SK-N-SH (cell line): ENCODE data around the gene RCOR1. TPM values are rescaled to one million over a fixed set of nuclear protein-coding genes. Genes with fewer than 3 reads are reported as not detected.

ENCODE experiments used
- CTCF ChIA-PET: fragments of 300-600, 350-600 bp; formaldehyde crosslinking; extraction: SDS; loops from one replicate; lab custom pipeline; 2021; lab: Yijun Ruan, JAX
- POLR2A ChIA-PET: fragments of 350-600 bp; sonication (Branson Sonifier 250); formaldehyde crosslinking; extraction: SDS; loops from one replicate; lab custom pipeline; 2020; ENCODE audit warnings: antibody characterized with exemption, inconsistent platforms; lab: Yijun Ruan, JAX
- DNase-seq: peaks from one replicate; pipeline ENCODE4 v3.0.0; 2012
- H2AFZ ChIP-seq: fragments of 200-600 bp; sonication (generic); 2 replicates; pipeline ENCODE4 v1.8.1; 2016; ENCODE audit warnings: antibody characterized with exemption, mild to moderate bottlenecking, low read depth
- H3F3A ChIP-seq: fragments of 200-600 bp; sonication (generic); replicated peaks from 2 replicates; pipeline ENCODE3; 2016; ENCODE audit warnings: antibody characterized with exemption, mild to moderate bottlenecking; ENCODE audit not compliant: insufficient read depth
- H3K27ac ChIP-seq, 2 experiments: fragments of 200-500 bp in 1 of 2; fragments of 200-600 bp in 1 of 2; sonication (Bioruptor generic) in 1 of 2; sonication (generic), shearing (Covaris generic) in 1 of 2; 2 replicates each; pipeline versions ENCODE4 v1.5.1 to v1.6.1; 2014 to 2016; ENCODE audit warnings: low read depth in 2 of 2, inconsistent platforms in 1 of 2, low read length in 1 of 2, mild to moderate bottlenecking in 1 of 2, mixed read lengths in 1 of 2
- H3K27me3 ChIP-seq: fragments of 200-600 bp; sonication (generic), shearing (Covaris generic); 2 replicates; pipeline ENCODE4 v1.6.1; 2016; ENCODE audit warnings: mixed run types; ENCODE audit not compliant: insufficient read depth
- H3K36me3 ChIP-seq, 2 experiments: fragments of 200-500 bp in 1 of 2; fragments of 200-600 bp in 1 of 2; sonication (Bioruptor generic) in 1 of 2; sonication (generic) in 1 of 2; replicated peaks in 1 of 2; 2 replicates each; pipeline versions ENCODE3 to v1.5.1; 2014 to 2016; ENCODE audit warnings: low read length in 1 of 2, mild to moderate bottlenecking in 1 of 2; ENCODE audit not compliant: insufficient read depth in 2 of 2, control insufficient read depth in 1 of 2
- H3K4me1 ChIP-seq, 2 experiments: fragments of 200-500 bp in 1 of 2; fragments of 200-600 bp in 1 of 2; sonication (Bioruptor generic) in 1 of 2; sonication (generic), shearing (Covaris generic) in 1 of 2; 2 replicates each; pipeline versions ENCODE4 v1.5.1 to v1.6.1; 2014 to 2016; ENCODE audit warnings: low read depth in 1 of 2, low read length in 1 of 2, mixed run types in 1 of 2; ENCODE audit not compliant: insufficient read depth in 2 of 2, control insufficient read depth in 1 of 2
- H3K4me2 ChIP-seq: fragments of 200-600 bp; sonication (generic), shearing (Covaris generic); 2 replicates; pipeline ENCODE4 v1.6.1; 2017; ENCODE audit warnings: mixed run types
- H3K4me3 ChIP-seq, 2 experiments: fragments of 200-500 bp in 1 of 2; fragments of 200-600 bp in 1 of 2; sonication (Bioruptor generic) in 1 of 2; sonication (generic), shearing (Covaris generic) in 1 of 2; 2 replicates each; pipeline versions ENCODE4 v1.5.1 to v1.8.1; 2014 to 2016; ENCODE audit warnings: low read depth in 2 of 2, inconsistent platforms in 1 of 2, low read length in 1 of 2, mild to moderate bottlenecking in 1 of 2, mixed read lengths in 1 of 2, moderate library complexity in 1 of 2
- H3K79me2 ChIP-seq: fragments of 200-600 bp; sonication (generic); 2 replicates; pipeline ENCODE4 v1.8.1; 2017; ENCODE audit warnings: mild to moderate bottlenecking; ENCODE audit not compliant: insufficient read depth
- H3K9ac ChIP-seq: fragments of 200-600 bp; sonication (generic); 2 replicates; pipeline ENCODE4 v1.6.1; 2017; ENCODE audit warnings: mixed run types
- H3K9me2 ChIP-seq: fragments of 200-600 bp; sonication (generic); 2 replicates; pipeline ENCODE4 v1.6.1; 2017; ENCODE audit warnings: mixed run types
- H3K9me3 ChIP-seq: fragments of 200-600 bp; sonication (generic); 2 replicates; pipeline ENCODE4 v1.6.1; 2017; ENCODE audit warnings: mixed run types, mild to moderate bottlenecking, moderate library complexity
- H4K20me1 ChIP-seq: fragments of 200-600 bp; sonication (generic); 2 replicates; pipeline ENCODE4 v1.6.1; 2017; ENCODE audit warnings: mild to moderate bottlenecking, mixed run types; ENCODE audit not compliant: insufficient read depth
- ELF1 ChIP-seq: IDR thresholded peaks from 2 replicates; pipeline ENCODE4 v1.4.0; 2012
- EP300 ChIP-seq, 2 experiments: IDR thresholded peaks; 2 replicates each; pipeline versions ENCODE4 v1.4.0 to v1.6.1; 2012; ENCODE audit warnings: borderline replicate concordance in 1 of 2, low read depth in 1 of 2, low read length in 1 of 2
- FOXM1 ChIP-seq: IDR thresholded peaks from 2 replicates; pipeline ENCODE4 v1.4.0; 2012; ENCODE audit warnings: low read depth, mild to moderate bottlenecking
- GABPA ChIP-seq: IDR thresholded peaks from 2 replicates; pipeline ENCODE4 v1.4.0; 2012; ENCODE audit warnings: low read depth, mild to moderate bottlenecking
- GATA2 ChIP-seq: sonication (generic); formaldehyde crosslinking; IDR thresholded peaks from 2 replicates; pipeline ENCODE4 v1.5.0; 2020; ENCODE audit warnings: mild to moderate bottlenecking, missing genetic modification reagents
- NFIC ChIP-seq: IDR thresholded peaks from 2 replicates; pipeline ENCODE4 v1.4.0; 2012; ENCODE audit warnings: borderline replicate concordance
- REST ChIP-seq: IDR thresholded peaks from 2 replicates; pipeline ENCODE4 v1.6.1; 2012; ENCODE audit warnings: mild to moderate bottlenecking, low read depth, low read length, moderate library complexity
- RFX5 ChIP-seq: IDR thresholded peaks from 2 replicates; pipeline ENCODE4 v1.6.1; 2012; ENCODE audit warnings: mild to moderate bottlenecking, improper control_type of control experiment, low read length
- SIN3A ChIP-seq: IDR thresholded peaks from 2 replicates; pipeline ENCODE4 v1.6.1; 2012; ENCODE audit warnings: low read depth, mild to moderate bottlenecking, low read length, moderate library complexity, borderline replicate concordance
- SMC3 ChIP-seq: IDR thresholded peaks from 2 replicates; pipeline ENCODE4 v1.6.1; 2012; ENCODE audit warnings: low read depth, low read length, improper control_type of control experiment
- YY1 ChIP-seq: IDR thresholded peaks from 2 replicates; pipeline ENCODE4 v1.4.0; 2012; ENCODE audit warnings: low read depth, mild to moderate bottlenecking
- WGBS: methylation state at CpG from one replicate; pipeline ENCODE4 v1.1.6; 2017; ENCODE audit warnings: low lambda C conversion rate; 5-methylcytosine and 5-hydroxymethylcytosine counted together
- polyA plus RNA-seq, 3 experiments: library from polyadenylated mRNA; depleted of rRNA; stranded (reverse); fragments of >200 nt; gene quantifications; 2 replicates each; pipeline ENCODE4 v1.2.3, GENCODE V29; 2012

Gene RCOR1
- polyA plus RNA-seq, 1 of the 3 experiments (the other 2 are of a cell fraction): 8.5 TPM

GRCh38 chr14:102668291-102668873, 75.9 kb downstream of the RCOR1 start:
- H3F3A ChIP-seq: no peaks in the 10 kb centered on the region
- no peaks in the 10 kb centered on the region for H3K27me3 ChIP-seq
- H3K9ac ChIP-seq: no peak overlapping the region
- peaks cover 15% of the 10 kb centered on the region for H4K20me1 ChIP-seq
- H3K9me3 ChIP-seq: no peaks in the 10 kb centered on the region
- ChIA-PET POLR2A (no interaction called here), CTCF (interaction anchor here (0.6 to 1.3 kb wide), 3 partner anchors 13 to 129 kb away, joined by 3 read pairs; no protein-coding TSS in a partner anchor)
- TF ChIP-seq YY1: no peak
- H2AFZ ChIP-seq: no peak overlapping the region
- H3K9me2 ChIP-seq: no peaks in the 10 kb centered on the region
- 97% methylated on average over 9 of the region's 9 CpGs for WGBS
- H3K4me1 ChIP-seq: peaks cover 0 to under 1% of the 10 kb centered on the region in 2 experiments; a peak in 3 of 4 replicates
- DNase-seq: no peak
- no peak overlapping the region for H3K27ac ChIP-seq
- no peaks in the 10 kb centered on the region for H3K36me3 ChIP-seq
- no peak overlapping the region for H3K4me3 ChIP-seq
- H3K4me2 ChIP-seq: no peak overlapping the region
- H3K79me2 ChIP-seq: peaks cover 86% of the 10 kb centered on the region

GRCh38 chr14:102671410-102671809, 79.0 kb downstream of the RCOR1 start:
- Histone ChIP-seq H3F3A (no peaks in the 10 kb centered on the region), H3K9me2 (no peaks in the 10 kb centered on the region), H2AFZ (no peak overlapping the region), H3K4me3 (no peak overlapping the region), H3K9ac (no peak overlapping the region), H3K36me3 (no peaks in the 10 kb centered on the region), H3K9me3 (no peaks in the 10 kb centered on the region), H3K27ac (no peak overlapping the region), H3K4me1 (no peaks in the 10 kb centered on the region; a peak in 1 of 4 replicates), H3K4me2 (no peak overlapping the region), H4K20me1 (peaks cover 11% of the 10 kb centered on the region), H3K79me2 (peaks cover 74% of the 10 kb centered on the region), H3K27me3 (no peaks in the 10 kb centered on the region)
- WGBS: 95% methylated on average over 3 of the region's 3 CpGs
- POLR2A ChIA-PET: no interaction called here
- TF ChIP-seq GATA2 (no peak), ELF1 (no peak), NFIC (no peak), GABPA (no peak), FOXM1 (no peak), EP300 (IDR thresholded peaks at IDR 0.05; ENCODE audit: borderline replicate concordance in 1 of 2, low read depth in 1 of 2, low read length in 1 of 2) (no peak), SIN3A (no peak), SMC3 (no peak), REST (no peak), RFX5 (no peak)
- no peak for DNase-seq
- CTCF ChIA-PET: interaction anchor here (1.4 to 3.6 kb wide), 2 partner anchors 10 to 23 kb away, joined by 4 to 17 read pairs; no protein-coding TSS in a partner anchor
